Measurements from ENCODE around the gene EXOC2.

DNA sequence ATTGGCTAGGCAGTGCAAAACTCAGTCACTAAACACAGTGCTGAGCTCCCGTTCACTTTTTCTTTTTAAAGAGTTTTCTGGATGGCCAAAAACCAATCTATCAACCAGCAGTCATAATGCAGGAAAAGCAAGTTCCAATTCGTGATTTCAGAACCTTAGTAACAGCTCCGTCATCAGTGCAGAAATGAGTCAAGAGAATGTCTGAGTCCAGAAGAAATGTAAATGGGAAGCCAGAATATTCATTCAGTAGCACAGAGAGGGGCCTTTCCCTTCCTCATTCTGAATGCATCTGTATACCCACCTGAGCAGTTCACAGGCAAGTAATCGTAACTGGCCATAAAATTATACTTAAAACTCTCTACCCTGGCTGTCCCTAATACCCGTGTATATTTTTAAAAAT is 56.5 kb downstream of the EXOC2 start:
- TF ChIP-seq POLR2A (IDR thresholded peaks at IDR 0.05; ENCODE audit: low read depth, low read length) (no peak), TAF1 (IDR thresholded peaks at IDR 0.05; ENCODE audit: borderline replicate concordance, low read depth, low read length) (no peak), POLR2AphosphoS5 (IDR thresholded peaks at IDR 0.05; ENCODE audit: low read depth, low read length) (no peak)

All from GM12892 (cell line).